ENCODE results near the gene PLEKHD1.

DNA sequence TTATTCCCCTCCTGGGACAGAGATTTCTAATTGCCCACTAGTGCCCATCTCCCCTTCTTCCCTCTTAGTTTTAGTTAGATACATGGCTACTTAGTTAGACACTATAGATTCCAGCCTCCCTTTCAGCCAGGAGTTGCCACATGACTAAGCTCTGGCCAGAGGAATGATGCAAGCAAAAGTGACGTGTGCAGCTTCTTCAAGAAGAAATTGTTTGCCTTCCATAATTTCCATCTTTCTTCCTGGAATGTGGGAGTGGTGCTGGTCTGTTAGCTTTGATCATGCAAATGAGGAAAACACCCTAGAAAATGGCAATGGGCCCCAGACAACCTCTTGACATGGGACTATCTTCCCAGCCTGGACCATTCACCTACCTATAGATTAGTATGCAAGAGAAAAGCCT, 68.7 kb downstream of the PLEKHD1 start:
- TF ChIP-seq CTCF (IDR thresholded peaks at IDR 0.05), result no peak
- no peak for TF ChIP-seq POLR2A (IDR thresholded peaks at IDR 0.05)
- no peak for TF ChIP-seq EP300 (IDR thresholded peaks at IDR 0.05)
